HG03103 (cell line): ENCODE measurements around the gene FJX1.

ENCODE experiments used
- ATAC-seq: cut with Tn5 transposase; IDR thresholded peaks from one replicate; pipeline ENCODE4 v1.9.1; 2021; ENCODE audit warnings: low read depth; ENCODE audit not compliant: unreplicated experiment

FJX1 gene

DNA sequence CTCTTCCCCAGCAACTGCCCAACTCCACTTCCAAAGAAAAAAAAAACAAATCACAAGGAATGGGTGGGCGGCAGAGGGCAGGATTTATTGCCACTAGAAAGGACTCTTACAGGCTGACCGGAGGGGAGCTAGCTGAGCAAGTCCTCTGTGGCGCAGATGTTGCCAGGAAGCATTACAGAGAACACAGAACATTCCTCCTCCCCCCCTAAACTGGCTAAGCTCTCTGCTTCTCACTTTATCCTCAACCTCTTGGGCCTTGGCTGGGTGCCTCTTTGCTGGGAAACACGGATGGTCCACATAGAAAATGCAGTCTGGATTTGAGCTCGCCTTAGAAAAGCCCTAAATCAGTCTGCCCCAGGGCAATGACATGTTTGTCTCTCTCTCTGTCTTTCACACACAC is 12.6 kb upstream of the FJX1 start:
- ATAC-seq: no peak

DNA sequence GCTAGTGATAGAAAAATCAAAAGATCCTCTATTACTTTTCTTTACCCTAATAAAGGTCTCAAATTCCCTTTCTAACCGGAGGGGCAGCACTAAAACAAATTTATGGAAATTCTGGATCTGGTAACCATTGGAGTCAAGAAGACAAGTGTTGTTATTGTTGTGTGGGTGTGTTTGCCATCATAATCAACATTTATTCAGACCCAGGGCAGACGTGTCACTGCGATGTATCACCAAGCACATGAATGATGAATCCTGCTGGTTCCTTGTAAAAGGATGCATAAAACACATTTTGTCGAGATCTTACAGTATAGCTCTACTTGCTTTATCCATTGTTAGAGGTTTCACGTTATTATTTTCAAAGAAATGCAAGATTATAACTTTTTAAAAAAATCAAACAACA is 12.1 kb upstream of the FJX1 start:
- ATAC-seq: no peak

DNA sequence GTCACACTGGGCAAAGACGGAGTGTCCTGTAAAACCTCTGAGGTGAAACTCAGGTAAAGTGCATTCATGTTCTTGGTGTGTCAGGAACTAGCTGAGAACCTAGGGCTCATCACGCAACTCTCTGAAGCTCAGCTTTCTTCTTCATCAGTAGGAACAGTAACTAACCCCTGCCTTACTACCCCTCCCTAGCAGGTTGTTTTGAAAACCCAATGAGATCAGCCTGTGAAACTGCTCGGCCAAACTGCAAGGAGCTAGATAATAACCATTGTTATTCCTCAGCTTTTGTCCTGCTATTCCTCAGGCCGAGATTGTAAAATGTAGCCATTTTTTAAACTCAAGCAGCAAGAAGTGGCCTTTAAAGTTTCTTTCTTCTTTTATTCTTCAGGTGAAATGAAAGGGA is 9.8 kb upstream of the FJX1 start:
- no peak for ATAC-seq

DNA sequence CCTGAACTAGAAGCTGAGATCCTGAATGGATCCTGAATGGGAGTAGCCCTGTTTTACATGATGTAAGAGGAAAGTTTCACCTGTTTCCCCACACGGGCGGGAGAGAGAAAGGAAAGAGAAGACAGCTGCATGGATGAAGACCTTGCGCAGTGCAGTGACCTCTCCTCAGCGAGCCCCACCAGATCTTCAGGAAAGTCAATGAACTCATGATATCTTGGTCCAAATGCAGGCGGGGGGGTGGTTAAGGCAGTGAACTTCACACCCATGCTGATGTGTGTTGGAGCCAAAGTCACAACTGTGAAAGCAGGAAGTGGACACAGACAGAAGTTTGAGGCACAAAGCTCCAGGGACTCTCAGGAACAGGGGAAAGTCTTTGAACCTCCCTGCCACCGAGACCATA is 8.6 kb upstream of the FJX1 start:
- no peak for ATAC-seq

DNA sequence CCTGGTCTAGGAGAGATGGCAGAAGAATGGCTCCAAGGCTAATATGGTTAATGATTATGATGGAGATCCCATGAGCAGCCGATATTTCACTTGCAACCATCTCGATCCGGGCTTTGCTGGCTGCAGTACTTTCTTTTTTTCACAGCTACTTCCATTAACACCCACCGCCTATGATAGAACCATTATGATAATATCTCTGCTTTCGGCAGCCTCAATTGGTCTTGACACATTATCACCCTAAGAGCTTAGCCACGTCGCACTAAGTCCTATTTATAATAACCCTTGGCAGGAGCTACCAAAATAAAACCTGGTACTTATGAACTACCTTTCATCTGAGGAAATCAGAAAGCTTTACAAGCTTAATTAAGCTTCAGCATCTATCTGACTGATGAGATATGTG is 7.6 kb upstream of the FJX1 start:
- ATAC-seq: no peak

DNA sequence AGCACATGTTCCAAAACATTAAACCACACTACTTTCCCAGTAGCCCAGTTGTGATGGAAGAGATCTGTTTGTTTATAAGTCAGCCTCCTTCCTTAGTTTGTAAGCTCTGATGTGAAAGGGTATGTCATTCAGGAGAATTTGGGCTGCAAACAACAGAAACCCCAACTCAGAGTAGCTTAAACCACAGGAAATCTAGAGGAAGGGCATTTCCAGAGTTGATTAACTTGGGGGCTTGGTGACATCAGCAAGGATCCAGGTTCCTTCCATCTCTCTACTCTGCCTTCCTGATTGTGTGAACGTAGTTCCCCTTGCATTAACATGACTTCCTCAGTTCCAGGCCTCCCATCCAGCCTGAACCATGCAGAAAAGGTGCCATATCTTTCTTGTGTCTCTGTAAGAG is 6.5 kb upstream of the FJX1 start:
- no peak for ATAC-seq

DNA sequence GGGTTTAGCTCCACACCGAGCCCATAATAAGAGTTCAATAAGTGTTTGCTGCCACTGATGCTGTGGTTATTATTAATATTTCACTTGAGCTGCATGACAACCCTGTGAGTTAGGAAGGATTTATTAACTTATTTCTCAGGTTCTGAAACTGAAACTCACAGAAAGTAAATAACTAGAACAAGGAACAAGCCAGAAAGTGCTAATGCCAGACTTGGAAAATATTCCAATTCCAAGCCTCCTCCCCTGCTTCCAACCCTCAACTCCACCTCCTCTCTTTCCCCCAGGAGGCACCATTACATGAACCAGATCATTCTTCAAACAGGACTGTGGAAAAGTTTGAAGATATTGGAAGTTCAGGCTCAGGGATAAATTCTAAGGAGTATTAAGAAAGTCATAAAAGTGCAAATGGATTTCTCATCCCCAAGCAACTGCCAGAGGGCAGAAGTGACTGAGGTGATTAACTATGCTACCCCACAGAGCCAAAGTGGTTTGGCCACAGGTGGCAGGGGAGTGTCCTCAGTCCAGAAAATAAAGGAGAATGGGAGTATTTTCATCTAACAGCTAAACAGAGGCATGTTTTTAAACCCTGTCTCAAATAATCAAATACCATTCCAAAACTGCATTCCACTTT is 3.2 kb upstream of the FJX1 start:
- ATAC-seq: no peak

DNA sequence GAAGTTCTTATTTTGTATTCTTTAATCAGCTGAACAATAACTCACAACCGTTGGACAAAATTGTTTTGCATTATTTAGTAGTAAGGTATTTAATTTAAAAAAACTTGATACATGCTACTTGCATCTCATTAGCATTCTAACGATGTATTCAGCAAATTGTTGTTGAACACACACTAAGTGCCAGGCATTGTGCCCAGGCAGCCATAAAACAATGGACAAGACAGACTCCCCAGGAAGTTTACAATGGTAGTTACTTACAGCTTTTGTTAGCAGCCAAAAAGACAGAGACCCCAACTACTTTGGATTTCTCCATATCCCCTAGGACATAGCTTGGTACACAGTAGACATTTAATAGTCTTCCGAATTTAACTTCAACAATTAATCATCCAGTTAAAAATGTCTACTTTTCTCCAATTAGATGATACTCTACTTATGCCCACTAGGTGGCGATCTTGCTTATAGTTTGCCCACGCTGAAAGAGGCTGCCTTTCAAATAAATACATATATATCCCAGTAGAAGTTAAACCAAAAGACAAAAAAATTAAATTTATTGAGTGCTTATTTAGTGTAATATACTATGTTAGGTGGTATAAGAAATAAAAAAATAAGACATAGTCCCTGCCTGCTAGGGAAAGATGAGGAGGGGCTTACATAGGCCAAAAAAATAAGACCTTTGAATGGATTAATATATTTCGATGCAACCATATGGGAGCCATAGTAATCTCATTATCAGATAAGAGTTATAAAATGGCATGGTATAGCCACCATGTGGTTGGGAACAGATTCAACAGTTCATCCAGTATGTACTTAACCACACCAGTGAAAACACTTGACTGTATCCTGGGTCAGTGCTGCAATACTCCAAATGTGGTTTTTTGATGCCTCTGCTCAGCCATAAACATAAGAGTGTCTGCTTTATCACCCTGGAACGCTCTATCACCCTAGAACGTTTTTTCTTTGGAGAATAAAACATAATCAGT is 2.0 kb upstream of the FJX1 start:
- ATAC-seq: no peak

DNA sequence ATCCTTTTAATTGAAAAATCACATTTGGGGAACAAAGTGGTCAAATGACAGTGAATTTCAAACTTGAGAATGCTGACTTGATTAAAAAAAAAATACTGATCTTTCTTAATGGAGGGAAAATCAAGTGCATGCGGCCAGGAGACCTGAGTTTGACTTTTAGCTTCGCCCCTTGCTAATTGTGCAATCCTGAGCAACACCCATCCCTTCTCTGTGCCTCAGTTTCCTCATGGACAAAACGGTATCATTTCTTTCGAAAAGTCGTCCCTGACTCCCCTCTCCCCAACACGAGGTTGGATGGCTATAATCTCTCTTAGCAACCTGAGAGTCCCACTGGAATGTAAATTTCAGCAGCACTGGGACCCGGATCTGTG is 959 bp upstream of the FJX1 start:
- ATAC-seq: no peak

DNA sequence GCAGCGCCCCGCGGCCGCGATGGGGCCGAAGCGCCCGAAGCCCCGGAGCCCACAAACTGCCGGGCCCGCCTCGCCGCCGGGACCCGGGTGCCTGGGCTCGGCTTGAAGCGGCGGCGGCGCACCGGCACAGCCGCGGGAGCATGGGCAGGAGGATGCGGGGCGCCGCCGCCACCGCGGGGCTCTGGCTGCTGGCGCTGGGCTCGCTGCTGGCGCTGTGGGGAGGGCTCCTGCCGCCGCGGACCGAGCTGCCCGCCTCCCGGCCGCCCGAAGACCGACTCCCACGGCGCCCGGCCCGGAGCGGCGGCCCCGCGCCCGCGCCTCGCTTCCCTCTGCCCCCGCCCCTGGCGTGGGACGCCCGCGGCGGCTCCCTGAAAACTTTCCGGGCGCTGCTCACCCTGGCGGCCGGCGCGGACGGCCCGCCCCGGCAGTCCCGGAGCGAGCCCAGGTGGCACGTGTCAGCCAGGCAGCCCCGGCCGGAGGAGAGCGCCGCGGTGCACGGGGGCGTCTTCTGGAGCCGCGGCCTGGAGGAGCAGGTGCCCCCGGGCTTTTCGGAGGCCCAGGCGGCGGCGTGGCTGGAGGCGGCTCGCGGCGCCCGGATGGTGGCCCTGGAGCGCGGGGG is 346 bp downstream of the FJX1 start:
- ATAC-seq: peak; percentile 40

DNA sequence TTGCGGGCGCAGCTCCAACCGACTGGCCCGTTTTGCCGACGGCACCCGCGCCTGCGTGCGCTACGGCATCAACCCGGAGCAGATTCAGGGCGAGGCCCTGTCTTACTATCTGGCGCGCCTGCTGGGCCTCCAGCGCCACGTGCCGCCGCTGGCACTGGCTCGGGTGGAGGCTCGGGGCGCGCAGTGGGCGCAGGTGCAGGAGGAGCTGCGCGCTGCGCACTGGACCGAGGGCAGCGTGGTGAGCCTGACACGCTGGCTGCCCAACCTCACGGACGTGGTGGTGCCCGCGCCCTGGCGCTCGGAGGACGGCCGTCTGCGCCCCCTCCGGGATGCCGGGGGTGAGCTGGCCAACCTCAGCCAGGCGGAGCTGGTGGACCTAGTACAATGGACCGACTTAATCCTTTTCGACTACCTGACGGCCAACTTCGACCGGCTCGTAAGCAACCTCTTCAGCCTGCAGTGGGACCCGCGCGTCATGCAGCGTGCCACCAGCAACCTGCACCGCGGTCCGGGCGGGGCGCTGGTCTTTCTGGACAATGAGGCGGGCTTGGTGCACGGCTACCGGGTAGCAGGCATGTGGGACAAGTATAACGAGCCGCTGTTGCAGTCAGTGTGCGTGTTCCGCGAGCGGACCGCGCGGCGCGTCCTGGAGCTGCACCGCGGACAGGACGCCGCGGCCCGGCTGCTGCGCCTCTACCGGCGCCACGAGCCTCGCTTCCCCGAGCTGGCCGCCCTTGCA is 1.0 kb downstream of the FJX1 start:
- peak; percentile 27 for ATAC-seq

DNA sequence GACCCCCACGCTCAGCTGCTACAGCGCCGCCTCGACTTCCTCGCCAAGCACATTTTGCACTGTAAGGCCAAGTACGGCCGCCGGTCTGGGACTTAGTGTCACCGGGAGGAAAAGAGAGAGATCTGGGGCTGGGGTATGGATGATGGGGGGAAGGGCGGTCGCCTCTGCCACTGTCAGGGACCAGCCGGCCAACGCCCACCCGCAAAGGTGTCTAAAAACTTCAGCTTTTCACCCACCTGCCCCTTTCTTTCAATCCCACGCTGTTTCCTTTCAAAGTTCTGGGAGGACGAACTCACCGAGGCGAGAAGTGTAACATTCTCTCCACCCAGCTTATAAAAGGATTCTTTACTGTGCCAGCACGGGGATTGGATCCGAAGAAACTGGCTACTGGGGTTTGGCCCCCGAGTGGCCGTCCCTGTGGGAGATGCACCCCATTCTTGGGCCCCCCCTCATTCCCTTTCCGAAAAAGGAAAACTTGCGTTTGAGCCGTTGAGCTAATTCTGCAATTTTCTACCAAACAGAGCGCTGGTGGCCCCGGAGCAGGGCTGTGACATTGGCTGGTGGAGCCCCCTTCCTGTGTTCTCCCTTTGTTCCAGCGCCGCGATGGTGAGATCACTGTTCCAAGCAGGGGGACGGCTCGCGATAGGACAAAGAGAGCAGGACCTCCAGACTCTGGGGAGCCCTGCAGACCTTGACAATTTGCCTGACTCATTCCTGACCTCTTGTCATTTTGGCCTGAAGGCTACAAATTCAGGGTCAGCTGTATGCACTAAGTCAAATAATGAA is 1.8 kb downstream of the FJX1 start:
- ATAC-seq: no peak

DNA sequence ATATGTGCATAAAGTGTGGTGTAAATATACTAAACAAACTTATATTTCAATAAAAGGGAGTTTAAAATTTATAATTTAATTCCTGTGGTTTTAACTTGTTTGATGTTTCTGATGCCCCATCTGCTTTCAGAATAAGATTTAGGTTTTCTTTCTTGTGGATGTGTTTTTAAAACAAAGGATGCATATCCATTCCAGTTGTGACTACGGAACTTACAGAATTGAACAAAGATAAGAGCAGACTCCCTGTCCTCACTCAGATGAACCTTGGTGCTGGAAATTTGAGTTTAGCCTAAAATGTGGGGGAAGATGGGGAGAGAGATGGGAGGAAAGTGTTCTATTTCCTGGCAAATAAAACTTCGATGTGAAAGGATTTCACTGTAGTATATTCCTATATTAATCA is 2.5 kb downstream of the FJX1 start:
- ATAC-seq: no peak

DNA sequence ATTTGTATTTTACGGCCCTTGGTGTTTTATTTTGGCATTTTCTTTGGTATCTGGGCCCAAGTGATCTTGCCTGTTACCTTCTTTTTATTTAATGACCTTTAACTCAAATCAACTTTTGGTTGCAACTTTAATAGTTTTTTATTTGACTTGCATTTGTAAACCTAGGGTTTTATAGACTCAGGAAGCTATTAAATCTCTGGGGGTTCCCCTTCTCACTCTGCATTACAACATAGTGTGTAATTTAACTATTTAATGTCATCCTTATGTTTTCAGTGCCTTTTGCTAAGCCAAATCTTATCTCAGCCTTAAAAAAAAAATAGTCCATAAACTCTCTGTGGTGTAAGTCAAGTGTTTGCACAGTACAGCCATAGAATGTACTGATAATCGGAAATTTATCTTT is 3.4 kb downstream of the FJX1 start:
- no peak for ATAC-seq

DNA sequence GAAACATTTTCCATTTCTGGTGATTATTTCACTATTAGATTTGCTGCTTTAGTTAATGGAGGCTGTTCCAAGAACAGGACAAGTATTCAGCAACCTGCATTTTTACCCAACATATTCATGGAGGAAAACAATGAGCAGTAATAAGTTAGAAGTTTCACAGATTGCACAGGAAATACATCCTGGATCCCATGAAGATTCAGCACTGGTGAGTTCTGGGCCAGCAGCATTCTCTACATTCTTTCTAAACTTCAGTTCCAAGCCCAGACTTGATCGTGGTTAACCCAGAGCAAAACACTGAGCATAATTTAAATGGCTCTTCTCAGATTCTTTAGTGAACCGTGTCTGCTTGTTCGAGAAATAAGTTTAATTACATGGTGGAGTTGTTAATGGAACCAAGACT is 3.8 kb downstream of the FJX1 start:
- ATAC-seq: no peak

DNA sequence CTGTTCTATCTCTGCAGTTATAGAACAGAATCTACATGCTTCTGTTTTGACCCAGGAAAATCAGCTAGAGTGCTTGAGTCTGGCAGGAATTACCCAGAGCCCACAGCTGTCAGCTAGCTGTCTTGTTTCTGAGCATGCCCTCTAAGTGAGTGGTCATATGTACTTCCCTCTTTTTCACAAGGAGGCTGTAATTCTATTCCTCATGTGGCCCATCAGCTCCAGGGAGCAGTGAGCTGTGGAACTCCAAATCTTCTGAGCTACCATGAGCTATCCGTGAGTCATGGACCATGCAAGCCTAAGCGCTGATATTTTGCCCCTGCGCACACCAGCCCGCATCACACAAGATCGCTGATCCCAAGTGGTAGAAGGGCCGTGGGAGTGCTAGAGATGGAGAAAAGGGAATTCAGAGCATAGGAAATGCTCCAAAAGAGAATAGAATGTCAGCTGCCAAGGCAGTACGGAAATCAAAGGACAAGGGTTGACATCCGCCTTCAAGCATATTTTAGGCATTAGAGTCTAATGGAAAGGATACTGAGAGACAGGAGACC is 5.4 kb downstream of the FJX1 start:
- no peak for ATAC-seq

DNA sequence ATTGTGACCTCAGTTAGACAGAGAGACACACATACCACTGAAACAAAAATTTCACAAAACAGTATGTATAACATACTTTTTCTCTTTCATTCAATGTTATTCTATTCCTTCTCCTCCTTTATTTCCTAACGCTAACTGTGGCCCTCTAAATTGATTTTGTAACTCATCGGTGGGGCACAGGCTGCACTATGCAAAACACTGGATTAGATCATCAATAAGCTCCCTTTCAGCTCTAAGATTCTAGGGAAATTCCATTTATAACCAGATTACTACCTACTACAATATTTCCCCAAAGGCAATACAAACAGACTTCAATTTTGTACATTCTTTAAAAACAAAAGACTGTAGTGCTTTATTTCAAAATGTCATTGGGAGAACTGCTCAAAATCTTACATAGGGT is 6.1 kb downstream of the FJX1 start:
- no peak for ATAC-seq

DNA sequence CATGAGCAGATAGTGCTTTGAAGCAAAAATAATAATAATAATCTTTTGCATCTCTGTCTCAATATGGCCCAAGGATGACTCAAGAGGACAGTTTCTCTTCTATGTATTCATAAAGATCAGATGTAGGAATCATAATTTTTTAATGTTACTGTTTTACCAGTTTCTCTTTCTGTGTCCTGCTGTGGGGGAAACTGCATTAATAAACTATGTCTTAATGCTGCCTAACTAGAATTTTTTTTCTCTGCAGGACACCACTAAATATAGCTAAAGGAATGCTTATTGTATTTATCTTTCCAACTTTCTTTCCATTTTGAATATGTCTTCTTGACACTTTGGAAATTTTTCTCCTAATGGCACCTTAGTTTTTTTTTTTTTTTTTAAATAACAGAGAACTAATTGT is 6.5 kb downstream of the FJX1 start:
- no peak for ATAC-seq

DNA sequence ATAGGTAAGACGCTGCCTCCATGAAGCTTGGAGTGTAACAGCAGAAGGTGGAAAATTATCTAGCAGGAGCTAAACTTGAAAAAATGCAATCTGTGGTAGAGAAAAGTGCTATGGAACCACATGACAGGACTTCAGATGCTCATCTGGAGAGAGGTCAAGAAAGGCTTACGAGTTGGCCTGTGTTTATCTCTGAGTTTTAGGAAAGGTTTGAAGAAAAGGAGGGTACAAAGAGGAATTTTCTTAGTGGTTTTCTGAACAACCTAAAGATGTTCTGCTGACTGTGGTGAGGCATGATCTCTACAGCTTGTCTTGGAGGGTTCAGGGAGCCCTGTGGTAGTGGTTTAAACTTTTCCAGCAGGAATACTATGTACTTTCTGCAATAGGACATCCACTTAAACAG is 8.2 kb downstream of the FJX1 start:
- ATAC-seq: no peak

DNA sequence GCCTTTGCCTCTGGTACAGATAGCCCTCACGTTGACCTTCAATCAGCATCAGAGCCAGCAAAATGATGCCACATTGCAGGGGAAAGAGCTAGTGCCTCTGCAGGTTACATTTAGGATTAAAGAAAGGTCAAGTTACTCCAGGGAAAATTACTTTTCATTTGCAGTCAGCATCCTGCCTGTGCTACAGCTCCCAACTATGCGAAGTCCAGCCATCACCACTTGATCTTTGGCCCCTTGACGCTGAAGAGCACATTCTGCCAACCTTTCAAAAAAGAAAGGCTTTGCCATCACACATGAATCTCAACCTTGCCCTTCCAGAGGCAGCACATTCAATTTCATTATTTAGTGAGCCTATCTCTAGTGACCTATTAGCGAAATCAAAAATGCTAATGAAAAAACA is 11.3 kb downstream of the FJX1 start:
- no peak for ATAC-seq
